ENCODE results near the gene SLC13A2.

- TF ChIP-seq SUZ12 (IDR thresholded peaks at IDR 0.05) (no peak), PKNOX1 (IDR thresholded peaks at IDR 0.05) (no peak), ELF4 (IDR thresholded peaks at IDR 0.05) (no peak), L3MBTL2 (conservative IDR thresholded peaks at IDR 0.05) (no peak), BHLHE40 (IDR thresholded peaks at IDR 0.05; ENCODE audit: borderline replicate concordance) (no peak), LEF1 (IDR thresholded peaks at IDR 0.05; ENCODE audit: borderline replicate concordance) (no peak), TARDBP (IDR thresholded peaks at IDR 0.05) (no peak)
These were observed 68.0 kb downstream of the SLC13A2 start for GRCh38 chr17:28541439-28541838.
